Dendritic cell treated with granulocyte-macrophage colony-stimulating factor and Interleukin-4, amounts not matched to agents 40 ng/mL and 50 ng/mL, for 4 days (primary cell): ENCODE results near the gene MFAP4.
"Not testable (repeated sequence)": the region's sequence is repeated elsewhere in the genome, so short reads cannot be mapped to it uniquely, and the experiment has no call there.

Experiments used
- H3K27ac Mint-ChIP-seq: one replicate; pipeline ENCODE4 v1.8.0; 2022; ENCODE audit warnings: mild to moderate bottlenecking, mixed read lengths
- H3K27me3 Mint-ChIP-seq: one replicate; pipeline ENCODE4 v1.8.0; 2022; ENCODE audit warnings: mild to moderate bottlenecking, mixed read lengths
- H3K36me3 Mint-ChIP-seq: one replicate; pipeline ENCODE4 v1.8.0; 2022; ENCODE audit warnings: low read depth, mixed read lengths
- H3K4me1 Mint-ChIP-seq: one replicate; pipeline ENCODE4 v1.8.0; 2022; ENCODE audit warnings: low read depth, mixed read lengths
- H3K4me3 Mint-ChIP-seq: one replicate; pipeline ENCODE4 v1.8.0; 2022; ENCODE audit warnings: mild to moderate bottlenecking, moderate library complexity, mixed read lengths
- H3K9me3 Mint-ChIP-seq: one replicate; pipeline ENCODE4 v1.8.0; 2022; ENCODE audit warnings: mixed read lengths
- intact Hi-C: fragments of 100-400 bp; cut with micrococcal nuclease; formaldehyde crosslinking; loops from one replicate; pipeline ENCODE4 v1.15.0; 2022

The MFAP4 gene

DNA sequence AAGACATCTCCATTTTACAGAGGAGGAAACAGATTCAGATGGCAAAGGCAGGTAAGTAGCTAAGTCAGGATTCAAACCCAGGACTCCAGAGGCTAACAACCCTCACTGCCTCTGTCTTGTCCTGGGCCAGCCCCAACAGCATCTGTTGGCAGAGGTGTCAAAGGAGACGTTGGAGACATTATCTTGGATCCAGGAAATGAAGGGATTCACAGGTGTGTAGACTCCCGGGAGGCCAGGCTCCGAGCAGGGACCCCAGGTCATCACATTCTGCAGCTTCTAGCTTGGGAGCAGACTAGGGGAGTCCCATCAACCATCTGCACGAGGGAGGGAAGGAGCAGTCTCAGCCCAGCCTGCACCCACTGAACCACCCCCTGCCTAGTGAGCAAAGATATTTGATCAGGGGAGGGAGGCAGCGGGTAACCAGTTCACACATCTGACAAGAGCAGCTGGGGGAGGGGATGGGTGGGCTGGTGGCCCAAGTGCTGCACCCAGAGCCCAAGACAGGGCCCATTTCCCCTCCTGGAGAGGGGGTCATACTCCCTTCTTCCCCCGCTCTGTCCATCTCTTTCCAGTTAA is 23.4 kb downstream of the MFAP4 start:
- intact Hi-C loops = loop anchor here (1.0 to 5.0 kb wide), 4 partner anchors 84 to 403 kb away; no protein-coding TSS in a partner anchor
- Mint-ChIP-seq H3K9me3 (no peaks in the 10 kb centered on the region), H3K4me1 (peaks cover 4% of the 10 kb centered on the region), H3K4me3 (no peak overlapping the region), H3K27me3 (peaks cover 58% of the 10 kb centered on the region), H3K36me3 (no peaks in the 10 kb centered on the region), H3K27ac (no peak overlapping the region)

DNA sequence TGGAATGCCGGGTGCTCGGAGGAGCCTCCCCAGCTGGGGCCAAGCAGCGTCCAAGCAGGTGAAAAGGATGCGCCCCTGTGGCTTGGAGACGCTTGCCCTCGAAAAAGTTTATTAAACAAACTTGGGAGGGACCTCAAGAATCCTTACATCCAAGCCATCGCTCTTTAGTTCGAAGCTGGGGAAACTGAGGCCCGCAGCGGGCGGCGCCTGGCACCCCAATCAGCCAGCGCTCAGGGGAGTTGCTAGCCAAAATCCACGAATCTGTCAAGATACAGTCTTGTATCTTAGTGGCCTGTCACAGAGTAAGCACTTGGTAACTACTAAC is 23.9 kb downstream of the MFAP4 start:
- Mint-ChIP-seq H3K27ac (peak overlapping the region; percentile 53), H3K4me3 (peak overlapping the region; percentile 76)

DNA sequence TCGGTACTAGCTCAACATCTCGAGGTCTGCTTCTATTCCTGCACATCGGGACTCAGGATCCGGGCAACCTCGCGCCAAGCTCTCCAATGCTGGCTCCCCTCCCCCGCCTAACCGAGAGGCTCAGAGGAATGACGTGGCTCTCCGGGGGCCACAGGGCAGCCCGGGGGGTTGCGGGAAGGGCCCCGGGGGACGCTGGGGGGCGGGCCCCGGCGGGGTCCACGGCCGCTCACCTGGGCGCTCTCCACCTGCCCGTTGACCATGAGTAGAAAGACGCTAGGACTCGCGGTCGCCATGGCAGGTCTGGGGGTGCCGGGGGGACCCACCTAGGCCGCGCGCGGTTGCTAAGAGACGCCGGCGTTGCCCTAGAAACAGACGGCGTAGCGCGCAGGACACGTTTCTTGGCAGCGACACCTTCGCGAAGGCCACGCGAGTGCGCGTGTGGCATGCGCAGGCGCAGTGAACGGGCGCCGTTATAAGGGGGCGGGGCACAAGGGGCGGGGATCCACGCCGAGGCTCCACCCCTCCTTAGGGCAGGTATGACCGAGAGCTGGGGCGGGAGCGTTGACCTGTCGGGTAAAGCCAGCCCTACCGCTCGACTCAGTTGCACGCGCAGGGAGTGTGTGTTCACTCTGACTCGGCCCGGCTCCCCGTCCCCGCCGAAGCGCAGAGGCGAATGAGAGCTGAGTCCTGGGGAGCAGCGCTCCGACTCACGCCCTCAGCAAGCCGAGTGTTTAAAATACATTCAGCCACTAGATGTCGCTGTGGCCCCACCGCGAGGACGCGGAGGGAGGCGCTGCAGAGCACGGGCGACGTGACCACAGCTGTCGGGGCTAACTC is 24.5 kb downstream of the MFAP4 start, which contains the start of gene B9D1:
Gene B9D1, minus strand, starts transcription at position 447 of the 837 bp plus-strand sequence. Its CDS starts 154 bp downstream, at position 293.
- Mint-ChIP-seq H3K27me3 (peaks cover 67% of the 10 kb centered on the region), H3K36me3 (no peaks in the 10 kb centered on the region), H3K4me3 (peak within 1 kb of the TSS; percentile 76), H3K4me1 (no peaks in the 10 kb centered on the region), H3K9me3 (no peaks in the 10 kb centered on the region), H3K27ac (peak within 1 kb of the TSS; percentile 53)
- intact Hi-C loops = loop anchor here (1.0 to 5.0 kb wide), 4 partner anchors 85 to 404 kb away; no protein-coding TSS in a partner anchor

More for the DNA sequence above, 23.9 kb downstream of the MFAP4 start:
- Mint-ChIP-seq H3K4me1 (no peaks in the 10 kb centered on the region), H3K36me3 (no peaks in the 10 kb centered on the region), H3K9me3 (no peaks in the 10 kb centered on the region), H3K27me3 (peaks cover 62% of the 10 kb centered on the region)
- intact Hi-C loops = loop anchor here (1.0 to 5.0 kb wide), 4 partner anchors 84 to 403 kb away; no protein-coding TSS in a partner anchor

DNA sequence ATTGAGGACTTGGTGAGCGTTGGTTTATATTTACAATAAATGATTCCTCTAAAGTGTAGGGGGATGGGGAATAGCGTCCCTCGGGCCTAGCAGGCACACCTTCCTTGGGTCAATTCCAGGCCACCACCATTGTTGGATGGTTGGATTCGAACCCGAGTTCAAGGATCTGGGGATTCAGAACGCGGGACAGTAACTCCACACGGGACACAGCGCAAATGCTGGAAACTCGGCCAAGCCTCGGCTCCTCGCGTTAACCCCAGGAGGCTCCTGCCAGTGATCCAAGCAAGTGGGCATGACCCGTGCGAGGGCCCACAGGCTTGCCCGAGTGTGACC is 25.1 kb downstream of the MFAP4 start:
- Mint-ChIP-seq H3K27ac (no peak overlapping the region), H3K9me3 (no peaks in the 10 kb centered on the region), H3K4me1 (no peaks in the 10 kb centered on the region), H3K36me3 (no peaks in the 10 kb centered on the region), H3K4me3 (peak overlapping the region; percentile 27), H3K27me3 (peaks cover 69% of the 10 kb centered on the region)
- intact Hi-C loops = loop anchor here (2.0 to 5.0 kb wide), 2 partner anchors 100 to 285 kb away; no protein-coding TSS in a partner anchor

DNA sequence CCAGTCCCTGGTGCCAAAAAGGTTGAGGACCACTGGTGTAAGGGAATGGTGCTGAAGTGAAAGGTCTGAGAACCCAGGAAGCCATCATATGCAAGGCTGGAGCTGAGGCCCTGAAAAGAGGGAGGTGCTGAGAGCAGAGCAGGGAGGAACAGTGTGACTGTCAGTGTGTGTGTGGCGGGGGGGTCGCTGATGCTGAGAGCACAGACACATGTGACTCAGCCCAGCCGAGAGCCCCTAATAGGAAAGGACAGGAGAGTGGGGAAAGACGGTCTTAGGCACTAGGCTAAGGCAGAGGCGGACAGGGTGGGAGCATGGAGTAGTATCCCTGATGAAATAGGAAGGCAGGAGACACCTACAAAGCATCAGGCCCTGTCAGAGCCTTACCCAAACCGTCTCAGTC is 25.7 kb downstream of the MFAP4 start:
- H3K9me3 Mint-ChIP-seq = no peaks in the 10 kb centered on the region
- H3K4me3 Mint-ChIP-seq = no peak overlapping the region
- no peak overlapping the region for H3K27ac Mint-ChIP-seq
- H3K4me1 Mint-ChIP-seq = no peaks in the 10 kb centered on the region
- H3K27me3 Mint-ChIP-seq = peaks cover 65% of the 10 kb centered on the region
- intact Hi-C loops = loop anchor here (5.0 kb wide), 1 partner anchor 101 kb away; no protein-coding TSS in a partner anchor
- H3K36me3 Mint-ChIP-seq = no peaks in the 10 kb centered on the region

GRCh38 chr17:19360772-19361171 is 26.2 kb downstream of the MFAP4 start:
- Mint-ChIP-seq H3K36me3 (no peaks in the 10 kb centered on the region), H3K27ac (no peak overlapping the region), H3K9me3 (no peaks in the 10 kb centered on the region), H3K27me3 (peaks cover 62% of the 10 kb centered on the region), H3K4me1 (no peaks in the 10 kb centered on the region), H3K4me3 (no peak overlapping the region)
- intact Hi-C loops = loop anchor here (5.0 kb wide), 1 partner anchor 102 kb away; no protein-coding TSS in a partner anchor

- no peak overlapping the region for H3K4me3 Mint-ChIP-seq
- no peaks in the 10 kb centered on the region for H3K36me3 Mint-ChIP-seq
- H3K9me3 Mint-ChIP-seq = no peaks in the 10 kb centered on the region
- H3K27ac Mint-ChIP-seq = no peak overlapping the region
- intact Hi-C loops = loop anchor here (5.0 kb wide), 1 partner anchor 102 kb away; no protein-coding TSS in a partner anchor
- H3K4me1 Mint-ChIP-seq = no peaks in the 10 kb centered on the region
- H3K27me3 Mint-ChIP-seq = peaks cover 59% of the 10 kb centered on the region
Observed at GRCh38 chr17:19359856-19360255, 27.1 kb downstream of the MFAP4 start.

GRCh38 chr17:19359151-19359550 is 27.8 kb downstream of the MFAP4 start:
- H3K4me1 Mint-ChIP-seq = no peaks in the 10 kb centered on the region
- H3K27me3 Mint-ChIP-seq = peaks cover 57% of the 10 kb centered on the region
- no peaks in the 10 kb centered on the region for H3K36me3 Mint-ChIP-seq
- no peak overlapping the region for H3K4me3 Mint-ChIP-seq
- H3K9me3 Mint-ChIP-seq = no peaks in the 10 kb centered on the region
- intact Hi-C loops = no loop called here
- no peak overlapping the region for H3K27ac Mint-ChIP-seq

- Mint-ChIP-seq H3K27ac (no peak overlapping the region), H3K36me3 (no peaks in the 10 kb centered on the region), H3K27me3 (peaks cover 55% of the 10 kb centered on the region), H3K4me1 (no peaks in the 10 kb centered on the region), H3K4me3 (no peak overlapping the region), H3K9me3 (no peaks in the 10 kb centered on the region)
- intact Hi-C loops = no loop called here
Observed at GRCh38 chr17:19357761-19358160, 29.2 kb downstream of the MFAP4 start.

DNA sequence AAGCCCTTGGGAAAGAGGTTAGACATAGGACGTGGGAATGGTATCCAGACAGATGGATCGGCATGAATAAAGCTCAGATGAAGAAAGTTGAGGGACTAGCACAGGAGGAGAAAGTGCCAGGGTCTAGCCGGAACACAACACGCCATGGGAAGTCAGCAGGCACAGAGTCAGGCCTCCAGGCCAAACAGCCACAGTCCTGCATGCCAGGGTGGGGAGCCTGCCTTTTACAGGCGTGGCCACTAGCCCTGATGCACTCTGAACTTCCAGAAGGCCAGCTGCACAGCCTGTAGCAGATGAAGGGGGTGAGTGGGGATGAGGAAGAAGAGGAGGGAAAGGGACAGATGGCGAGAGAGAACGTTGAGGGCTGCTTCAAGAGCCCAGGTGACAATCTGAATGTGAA is 29.6 kb downstream of the MFAP4 start:
- peaks cover 55% of the 10 kb centered on the region for H3K27me3 Mint-ChIP-seq
- no peaks in the 10 kb centered on the region for H3K4me1 Mint-ChIP-seq
- intact Hi-C loops = no loop called here
- H3K27ac Mint-ChIP-seq = no peak overlapping the region
- H3K4me3 Mint-ChIP-seq = no peak overlapping the region
- no peaks in the 10 kb centered on the region for H3K36me3 Mint-ChIP-seq
- H3K9me3 Mint-ChIP-seq = no peaks in the 10 kb centered on the region

DNA sequence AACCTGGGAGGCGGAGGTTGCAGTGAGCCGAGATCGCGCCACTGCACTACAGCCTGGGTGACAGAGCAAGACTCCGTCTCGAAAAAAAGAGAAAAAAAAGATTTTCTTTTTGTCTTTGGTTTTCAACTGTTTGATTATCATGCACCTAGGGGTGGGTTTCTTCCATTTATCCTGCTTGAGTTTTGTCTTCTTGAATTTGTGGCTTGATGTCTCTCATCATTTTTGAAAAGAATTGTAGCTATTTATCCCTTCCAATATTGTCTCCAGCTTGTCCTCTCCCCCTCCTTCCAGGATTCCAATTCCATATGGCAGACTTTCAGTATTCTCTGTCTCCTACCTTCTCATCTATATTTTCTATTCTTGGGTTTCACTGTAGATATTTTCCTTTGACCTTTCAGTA is 32.2 kb downstream of the MFAP4 start:
- H3K4me3 Mint-ChIP-seq = no peak overlapping the region
- H3K36me3 Mint-ChIP-seq = no peaks in the 10 kb centered on the region
- no peak overlapping the region for H3K27ac Mint-ChIP-seq
- no peaks in the 10 kb centered on the region for H3K4me1 Mint-ChIP-seq
- intact Hi-C loops = no loop called here
- peaks cover 50% of the 10 kb centered on the region for H3K27me3 Mint-ChIP-seq
- no peaks in the 10 kb centered on the region for H3K9me3 Mint-ChIP-seq

GRCh38 chr17:19353401-19353800 is 33.6 kb downstream of the MFAP4 start:
- intact Hi-C loops, H3K36me3 Mint-ChIP-seq, H3K4me3 Mint-ChIP-seq, H3K4me1 Mint-ChIP-seq, H3K9me3 Mint-ChIP-seq, H3K27ac Mint-ChIP-seq: not testable (repeated sequence)
- H3K27me3 Mint-ChIP-seq = peaks cover 40% of the 10 kb centered on the region

DNA sequence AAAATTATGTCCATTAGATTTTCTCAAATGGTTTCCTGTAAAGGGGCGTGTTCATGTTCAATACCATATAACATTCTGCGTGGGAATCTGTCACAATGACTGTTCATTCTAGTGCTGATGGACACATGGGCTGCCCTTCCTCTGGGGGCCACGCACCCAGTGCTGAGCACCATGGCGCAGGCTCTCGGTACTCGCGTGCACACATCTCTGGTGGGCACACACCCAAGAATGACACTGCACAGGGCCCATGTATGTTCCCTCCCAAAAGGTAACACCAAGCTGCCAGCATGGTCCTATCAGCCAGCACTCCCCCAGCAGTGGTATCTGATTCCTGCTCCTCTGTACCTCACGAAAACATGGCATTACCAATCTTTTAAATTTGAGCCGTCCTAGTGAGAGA is 38.2 kb downstream of the MFAP4 start:
- H3K4me3 Mint-ChIP-seq = no peak overlapping the region
- no peaks in the 10 kb centered on the region for H3K4me1 Mint-ChIP-seq
- no peaks in the 10 kb centered on the region for H3K9me3 Mint-ChIP-seq
- peaks cover 25% of the 10 kb centered on the region for H3K27me3 Mint-ChIP-seq
- H3K36me3 Mint-ChIP-seq = no peaks in the 10 kb centered on the region
- H3K27ac Mint-ChIP-seq = no peak overlapping the region
- intact Hi-C loops = no loop called here

DNA sequence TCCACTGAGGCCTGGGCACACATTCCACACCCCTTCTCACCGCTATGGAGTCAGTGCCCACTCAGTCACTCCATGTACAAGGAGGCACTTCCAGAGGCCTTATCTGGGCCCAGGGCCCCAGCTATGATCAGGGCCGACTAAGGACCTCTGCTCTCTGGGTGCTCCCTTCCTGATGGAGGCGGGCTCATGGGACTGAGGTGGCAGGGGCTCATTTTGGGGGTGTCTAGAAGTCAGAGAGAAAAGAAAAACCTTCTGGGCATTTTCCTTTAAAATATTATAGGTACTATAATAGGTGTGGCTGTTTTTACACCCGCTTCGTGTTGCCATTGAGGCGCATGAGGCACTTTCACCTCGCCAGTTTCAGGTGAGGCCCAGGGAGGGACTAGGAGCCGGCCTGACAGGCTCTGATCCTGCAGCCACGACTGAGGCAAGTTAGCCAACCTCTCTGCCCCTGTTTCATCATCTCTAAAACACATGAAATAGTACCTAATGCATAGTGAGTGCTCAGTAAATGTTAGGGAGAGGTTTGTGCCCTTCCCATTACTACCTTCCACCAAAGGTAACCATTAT is 38.8 kb downstream of the MFAP4 start:
- Mint-ChIP-seq H3K9me3 (no peaks in the 10 kb centered on the region), H3K36me3 (no peaks in the 10 kb centered on the region), H3K4me1 (no peaks in the 10 kb centered on the region), H3K27ac (no peak overlapping the region), H3K27me3 (peaks cover 25% of the 10 kb centered on the region), H3K4me3 (no peak overlapping the region)
- intact Hi-C loops = no loop called here
